HG03439 (cell line): ENCODE data around the gene CYP19A1.

Experiments
- ATAC-seq: cut with Tn5 transposase; IDR thresholded peaks from one replicate; pipeline ENCODE4 v1.9.1; 2021; ENCODE audit warnings: mild to moderate bottlenecking, moderate library complexity; ENCODE audit not compliant: unreplicated experiment

Gene CYP19A1

DNA sequence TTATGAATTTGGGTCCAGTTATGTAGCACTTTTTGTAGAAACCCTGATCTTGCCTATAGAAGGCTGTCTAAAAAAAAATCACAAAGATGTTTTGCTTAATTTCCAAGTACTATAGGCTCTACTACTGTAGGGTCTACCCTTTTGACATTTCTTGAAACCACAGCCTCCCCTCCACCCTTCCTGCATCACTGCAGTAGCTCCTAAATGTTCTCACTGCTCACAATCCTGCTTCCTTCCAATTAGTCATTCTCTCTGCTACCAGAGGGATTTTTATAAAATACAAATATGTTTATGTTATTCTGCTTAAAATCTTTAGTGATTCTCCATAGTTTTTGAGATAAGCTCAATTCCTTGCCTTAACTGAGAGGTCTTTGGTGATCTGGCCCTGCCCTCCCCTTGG, 114.0 kb downstream of the CYP19A1 start:
- no peak for ATAC-seq

DNA sequence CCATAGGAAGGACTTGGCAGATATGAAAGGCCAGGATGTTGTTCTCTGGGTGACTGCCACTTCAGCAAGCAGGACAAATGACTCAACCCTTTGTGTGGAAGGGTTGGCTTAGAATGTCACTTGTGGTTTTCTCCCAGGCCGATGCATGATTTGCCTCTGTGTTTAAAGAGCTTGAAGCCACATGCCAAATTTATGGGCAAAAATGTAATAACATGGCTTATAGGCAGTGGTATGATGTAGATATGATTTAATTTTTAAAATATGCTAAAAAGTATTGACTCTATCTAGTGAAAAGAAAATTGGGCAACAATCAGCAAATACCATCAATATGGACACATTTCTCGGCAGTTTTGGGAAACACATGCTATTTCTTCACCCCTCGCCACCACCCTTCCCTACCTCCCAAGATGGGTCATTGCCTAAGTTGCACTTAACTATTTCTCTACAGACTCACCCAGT, 114.6 kb downstream of the CYP19A1 start:
- ATAC-seq, result no peak

- ATAC-seq, result no peak
Observed at GRCh38 chr15:51218299-51218938, 120.0 kb downstream of the CYP19A1 start.

DNA sequence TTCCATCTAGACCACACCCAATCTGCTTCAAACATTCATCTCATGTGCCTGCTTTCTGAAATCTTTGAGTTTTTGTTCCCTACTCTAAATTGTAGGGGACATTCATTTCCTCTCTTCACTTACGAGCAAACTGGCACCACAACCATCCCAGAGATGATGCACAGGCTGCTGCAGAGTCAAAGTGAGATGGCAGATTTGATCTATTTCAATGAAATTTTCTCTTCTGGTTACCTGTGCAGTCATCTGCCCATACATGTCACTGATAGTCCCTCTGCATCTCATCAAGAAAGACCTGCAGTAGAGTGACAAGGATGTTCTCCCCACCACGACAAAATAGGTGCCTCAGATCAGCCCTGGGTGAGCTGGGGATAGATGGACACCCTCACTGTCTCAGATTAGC, 125.5 kb downstream of the CYP19A1 start:
- no peak for ATAC-seq

- no peak for ATAC-seq
Observed at GRCh38 chr15:51212239-51212638, 126.2 kb downstream of the CYP19A1 start.

DNA sequence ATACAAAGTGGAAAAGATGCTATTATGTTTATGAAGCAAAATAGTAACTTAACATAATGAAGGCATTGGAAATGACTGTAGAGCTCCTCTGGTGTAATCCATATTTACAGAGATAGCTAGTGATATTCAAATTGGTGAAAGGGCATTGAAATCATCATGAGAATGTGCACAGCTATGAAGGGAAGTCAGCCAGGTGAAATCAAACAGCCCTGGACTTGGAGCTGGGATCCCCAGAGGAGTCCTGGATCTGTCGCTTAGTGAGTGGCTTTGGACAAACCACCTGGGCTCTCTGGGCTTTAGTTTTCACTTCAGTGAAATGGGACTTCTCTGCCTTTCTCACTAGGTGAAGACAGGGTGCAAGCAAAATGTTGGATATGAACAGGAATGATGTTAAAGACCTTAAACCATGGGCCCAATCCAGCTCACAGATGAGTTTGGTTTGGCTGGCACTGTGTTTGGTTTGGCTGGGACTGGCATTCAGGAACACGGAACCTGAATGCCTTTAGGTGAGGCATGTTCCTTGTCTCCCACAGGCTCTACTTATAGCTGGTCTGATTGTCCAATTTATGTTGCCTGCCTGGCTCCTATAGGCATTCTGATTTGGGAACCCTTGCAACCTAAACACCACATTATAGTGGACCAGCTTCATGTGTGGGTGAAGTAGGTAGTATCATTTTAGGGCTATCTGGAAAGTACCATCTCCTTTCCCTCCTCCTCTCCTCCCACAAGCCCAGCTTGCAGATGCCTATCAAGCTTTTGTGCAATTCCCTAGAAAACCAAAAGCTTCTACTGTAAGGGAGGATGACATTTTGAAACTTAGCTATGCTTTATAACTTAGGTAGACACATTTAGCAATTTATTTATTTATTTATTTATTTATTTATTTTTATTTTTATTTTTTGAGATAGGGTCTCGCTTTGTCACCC, 133.1 kb downstream of the CYP19A1 start:
- ATAC-seq, result no peak

- ATAC-seq, result no peak
Observed at GRCh38 chr15:51203797-51204196, 134.6 kb downstream of the CYP19A1 start.

- ATAC-seq, result no peak
Observed at GRCh38 chr15:51202783-51203182, 135.6 kb downstream of the CYP19A1 start.

DNA sequence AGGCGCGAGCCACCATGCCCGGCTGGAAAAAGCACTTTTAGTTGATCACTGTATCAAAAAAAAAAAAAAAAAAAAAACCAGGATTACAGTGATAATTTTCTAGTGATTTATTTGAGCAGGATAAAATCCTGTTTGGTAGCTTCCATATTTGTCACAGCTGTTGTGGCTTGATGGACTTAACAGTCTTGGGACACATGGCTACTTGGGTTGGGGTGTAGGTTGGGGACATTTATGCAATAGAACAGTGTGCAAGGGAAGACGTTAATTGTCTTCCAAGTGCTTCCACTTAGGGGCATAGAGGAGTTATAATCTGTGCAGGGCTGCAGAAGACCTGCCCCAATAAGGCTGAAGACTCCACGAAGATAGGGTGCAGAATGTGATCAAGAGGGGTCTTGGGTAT, 136.8 kb downstream of the CYP19A1 start:
- ATAC-seq, result no peak

- no peak for ATAC-seq
Observed at GRCh38 chr15:51200792-51201191, 137.6 kb downstream of the CYP19A1 start.

- no peak for ATAC-seq
Observed at GRCh38 chr15:51199541-51199940, 138.9 kb downstream of the CYP19A1 start.

- no peak for ATAC-seq
Observed at GRCh38 chr15:51198701-51199232, 139.6 kb downstream of the CYP19A1 start.

DNA sequence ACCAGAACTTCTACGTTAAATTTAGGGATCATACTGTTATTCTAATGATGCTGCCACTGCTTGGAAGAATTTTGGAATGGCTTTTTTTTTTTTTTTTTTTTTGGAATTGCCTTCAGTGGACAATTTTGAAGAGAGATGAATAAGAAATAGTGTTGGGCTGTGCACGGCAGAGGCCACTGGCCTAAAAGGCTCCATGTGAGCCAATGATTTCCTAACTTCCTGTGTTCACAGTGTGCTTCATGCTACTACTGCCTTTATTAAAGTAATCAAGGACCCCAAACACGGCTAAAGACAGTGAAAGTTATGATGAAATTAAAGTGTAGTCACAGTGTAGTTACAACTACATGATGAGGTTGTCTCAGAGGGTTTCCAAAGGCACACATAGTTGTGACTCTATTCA, 142.9 kb downstream of the CYP19A1 start:
- ATAC-seq, result no peak

DNA sequence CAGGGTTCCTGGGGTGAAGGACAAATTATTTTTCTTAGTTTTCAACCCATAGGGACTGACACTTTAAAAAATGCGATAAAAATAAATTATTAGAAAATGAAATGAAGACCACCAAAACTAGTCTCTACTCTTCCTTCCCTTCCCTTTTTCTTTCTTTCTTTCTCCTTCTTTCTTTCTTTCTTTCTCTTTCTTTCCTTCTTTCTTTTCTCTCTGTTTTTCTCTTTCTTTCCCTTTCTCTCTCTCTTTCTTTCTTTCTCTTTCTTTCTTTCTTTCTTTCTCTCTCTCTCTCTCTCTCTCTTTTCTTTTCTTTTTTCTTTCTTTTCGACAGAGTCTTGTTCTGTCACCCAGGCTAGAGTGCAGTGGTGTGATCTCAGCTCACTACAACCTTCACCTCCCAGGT, 144.4 kb downstream of the CYP19A1 start:
- ATAC-seq, result no peak

DNA sequence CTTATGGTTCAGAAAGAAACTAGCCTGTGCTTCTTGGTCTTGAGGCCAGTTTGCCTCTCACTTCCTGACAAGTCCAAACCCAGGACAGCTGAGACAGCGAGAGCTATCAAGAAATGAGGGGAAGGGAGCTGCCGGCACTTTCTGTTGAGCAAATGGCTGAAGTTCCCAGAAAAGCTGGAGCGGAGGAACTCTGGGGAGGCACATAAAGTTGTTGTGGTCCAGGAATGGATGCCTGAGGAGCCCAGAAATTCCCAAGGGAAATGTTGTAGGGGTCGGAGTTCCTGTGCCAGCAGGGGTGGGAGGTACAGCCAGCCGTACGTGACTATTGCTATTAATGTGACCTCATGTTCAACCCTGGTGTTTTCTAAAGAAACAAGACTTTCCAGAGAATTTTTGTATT, 144.9 kb downstream of the CYP19A1 start:
- ATAC-seq, result no peak

GRCh38 chr15:51192521-51193280, 145.7 kb downstream of the CYP19A1 start:
- no peak for ATAC-seq

GRCh38 chr15:51191766-51192165, 146.6 kb downstream of the CYP19A1 start:
- ATAC-seq, result no peak

DNA sequence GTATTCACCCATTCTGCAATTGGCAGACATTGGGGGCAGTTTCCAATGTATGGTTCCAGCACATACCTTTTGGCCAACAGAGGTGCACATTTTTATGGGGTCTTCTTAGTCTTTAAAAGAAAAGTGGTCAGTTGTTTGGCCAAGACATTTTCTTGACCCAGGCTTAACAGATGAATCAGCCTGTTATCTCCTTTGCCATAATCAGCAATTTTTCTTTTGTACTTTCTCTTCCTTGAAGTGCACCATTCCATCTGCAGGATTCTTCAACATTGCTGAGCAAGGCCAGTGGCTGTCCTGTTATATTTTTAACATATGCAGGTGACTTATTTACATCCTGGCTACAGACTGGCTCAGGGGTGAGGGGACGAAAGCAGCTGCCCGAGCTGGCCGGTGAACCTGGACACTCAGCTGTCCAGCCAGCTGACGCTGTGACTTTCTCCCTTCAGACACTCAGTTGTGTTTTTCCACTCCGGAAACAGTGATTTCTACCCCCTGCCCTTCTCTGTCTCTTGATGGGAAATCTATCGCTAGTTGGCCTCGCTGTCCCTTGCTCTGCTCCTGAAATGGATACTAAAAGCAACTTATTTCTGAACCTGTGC, 147.2 kb downstream of the CYP19A1 start:
- ATAC-seq, result no peak

- ATAC-seq, result no peak
Observed at GRCh38 chr15:51190424-51191068, 147.8 kb downstream of the CYP19A1 start.

- ATAC-seq, result no peak
Observed at GRCh38 chr15:51189669-51190385, 148.6 kb downstream of the CYP19A1 start.
